GM21576 (cell line): ENCODE measurements around the gene NKAIN2.
A peak's percentile ranks its signal among the peaks of the same experiment; 100 is the strongest.
"Not testable (repeated sequence)": the region's sequence is repeated elsewhere in the genome, so short reads cannot be mapped to it uniquely, and the experiment has no call there.

Source experiments
- ATAC-seq: cut with Tn5 transposase; IDR thresholded peaks from one replicate; pipeline ENCODE4 v1.9.1; 2021; ENCODE audit warnings: mild to moderate bottlenecking, moderate library complexity; ENCODE audit not compliant: unreplicated experiment

The NKAIN2 gene

DNA sequence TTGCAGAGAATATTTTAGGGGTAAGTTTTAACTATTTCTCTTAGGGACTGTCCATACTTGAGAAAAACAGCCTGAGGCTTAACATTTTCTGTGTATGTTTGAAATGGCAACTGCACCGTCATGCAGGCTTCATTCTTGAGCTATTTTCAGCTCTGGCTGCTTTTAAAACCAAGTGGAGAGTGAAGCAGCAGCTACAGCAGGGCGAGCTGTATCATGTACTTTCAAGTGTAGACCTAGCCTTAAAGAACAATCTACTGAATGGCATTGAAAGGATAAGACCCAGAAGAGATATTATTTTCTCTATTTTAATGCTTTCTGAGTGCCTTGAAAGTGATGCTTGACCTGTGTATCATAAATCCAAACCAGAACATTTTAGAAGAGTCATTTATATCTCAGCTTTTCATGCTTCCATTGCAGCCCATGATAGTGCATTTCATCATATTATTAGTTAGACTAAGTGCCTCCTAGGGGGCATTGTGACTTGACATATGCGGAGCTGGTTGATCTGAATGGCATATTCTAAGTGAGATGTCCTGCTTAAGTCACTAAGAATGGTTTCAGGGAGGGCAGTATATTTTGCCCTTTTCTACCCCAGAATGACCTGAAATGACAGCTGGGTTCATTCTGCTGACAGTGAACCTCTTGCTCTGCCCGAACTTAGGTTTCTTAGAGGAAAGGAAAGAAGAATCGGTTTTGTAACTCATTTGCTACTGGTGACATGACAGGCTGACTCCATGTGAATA is 85.3 kb downstream of the NKAIN2 start:
- no peak for ATAC-seq

DNA sequence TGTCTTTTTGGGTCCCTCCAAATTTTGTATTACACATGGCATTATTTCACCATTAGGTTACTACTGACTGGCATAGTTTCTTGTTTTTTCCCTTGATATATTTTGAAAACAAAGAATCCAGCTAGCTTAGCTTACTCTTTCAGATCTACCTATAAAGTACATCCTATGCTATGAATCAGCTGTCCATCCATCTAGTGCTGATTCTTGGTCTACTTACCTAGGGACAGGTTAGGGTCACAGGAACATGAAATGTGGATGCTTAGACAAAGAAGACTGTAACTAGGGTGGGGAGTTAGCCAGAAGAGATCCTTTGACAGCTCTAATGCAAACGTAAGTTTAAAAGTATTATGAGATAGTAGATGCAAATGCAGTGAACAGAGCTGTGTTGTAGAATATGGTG is 91.7 kb downstream of the NKAIN2 start:
- ATAC-seq, result no peak

DNA sequence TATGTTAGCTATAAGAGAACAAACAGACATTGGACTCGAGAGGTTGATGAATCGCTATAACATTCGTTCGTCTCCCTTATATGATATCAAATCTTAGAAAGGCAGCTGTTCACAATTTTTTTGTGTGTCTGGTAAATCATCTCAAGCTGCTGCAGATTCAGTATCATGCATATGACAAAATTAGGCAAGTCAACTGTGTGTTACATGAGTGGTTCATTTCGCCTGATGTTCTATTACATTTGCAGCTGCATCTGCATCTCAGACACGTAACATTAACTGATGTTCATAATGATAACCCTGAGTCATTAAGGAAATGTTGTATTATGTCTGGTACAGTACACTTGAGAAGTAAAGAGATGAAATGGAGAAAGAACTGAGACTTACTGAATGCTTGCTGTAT is 92.1 kb downstream of the NKAIN2 start:
- ATAC-seq, result no peak

DNA sequence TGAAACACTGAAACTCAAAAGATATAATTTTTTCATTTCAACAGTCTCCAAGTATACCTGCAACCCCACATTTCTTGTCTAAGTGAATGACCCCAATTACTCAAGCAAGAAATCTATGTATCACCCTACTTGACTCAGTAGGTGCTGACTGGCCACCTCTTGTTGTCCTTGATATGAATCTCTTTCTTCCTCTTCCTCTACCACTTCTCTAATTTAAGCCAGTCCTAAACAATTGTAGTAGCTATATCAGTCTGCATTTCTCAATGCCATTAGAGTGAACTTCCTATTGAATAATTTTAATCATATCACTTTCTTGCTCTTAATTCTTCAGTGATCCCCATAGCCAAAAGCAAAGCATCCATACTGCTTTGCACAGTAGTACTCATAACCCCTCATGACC is 93.2 kb downstream of the NKAIN2 start:
- no peak for ATAC-seq

DNA sequence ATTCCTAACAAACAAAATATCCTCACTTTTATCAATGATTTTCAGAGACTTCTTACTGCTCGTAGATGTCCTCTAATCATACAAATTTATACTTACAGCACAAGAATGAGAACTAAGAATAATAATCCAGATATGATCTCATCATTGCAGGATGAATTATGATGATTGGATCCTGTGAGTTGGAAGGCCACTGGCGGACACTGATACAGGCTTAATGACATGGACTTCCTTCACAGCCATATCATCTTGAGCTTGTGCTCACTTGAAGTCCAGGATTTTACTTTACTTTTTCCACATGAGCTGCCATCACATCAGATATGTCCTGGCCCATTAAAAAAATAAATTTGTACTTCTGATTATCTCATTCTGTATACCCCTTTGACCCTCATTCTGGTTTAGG is 94.3 kb downstream of the NKAIN2 start:
- no peak for ATAC-seq

DNA sequence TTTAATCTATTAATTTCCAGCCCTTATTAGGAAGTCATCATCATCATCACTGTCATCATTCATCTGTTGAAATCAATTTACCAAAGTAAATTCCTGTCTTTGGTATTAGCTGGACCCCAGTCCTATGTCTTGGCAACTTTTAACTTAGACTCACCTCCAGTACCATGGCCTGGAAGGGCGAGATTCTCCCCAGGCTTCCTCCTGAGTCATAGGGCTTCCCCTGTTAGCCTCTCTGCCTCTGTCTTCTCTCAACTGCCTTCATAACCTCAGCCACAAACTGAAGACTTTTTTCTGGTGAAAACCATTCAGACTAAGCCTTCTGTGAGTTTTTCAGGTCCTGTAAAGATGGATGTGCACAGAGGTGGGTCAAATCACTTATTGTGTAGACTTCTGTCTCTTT is 95.0 kb downstream of the NKAIN2 start:
- no peak for ATAC-seq

DNA sequence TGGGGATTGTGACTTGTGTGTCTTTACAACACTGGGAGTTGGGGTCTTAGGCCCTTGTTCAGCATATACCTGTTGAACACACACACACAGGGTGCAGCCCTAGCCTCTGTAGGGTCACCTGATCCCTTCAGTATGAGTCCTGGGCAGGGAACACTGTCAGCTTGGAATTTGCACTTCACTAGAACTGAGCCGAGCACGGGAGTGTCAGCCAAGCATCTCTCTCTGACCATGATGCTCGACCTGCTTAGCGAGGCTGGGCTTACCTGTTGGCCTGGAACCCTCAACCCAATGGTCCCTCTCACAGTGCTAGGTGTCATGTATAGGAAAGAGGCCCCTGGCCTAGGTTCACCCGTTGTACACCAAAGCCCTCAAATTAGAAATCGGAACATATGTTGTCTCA is 96.1 kb downstream of the NKAIN2 start:
- no peak for ATAC-seq

DNA sequence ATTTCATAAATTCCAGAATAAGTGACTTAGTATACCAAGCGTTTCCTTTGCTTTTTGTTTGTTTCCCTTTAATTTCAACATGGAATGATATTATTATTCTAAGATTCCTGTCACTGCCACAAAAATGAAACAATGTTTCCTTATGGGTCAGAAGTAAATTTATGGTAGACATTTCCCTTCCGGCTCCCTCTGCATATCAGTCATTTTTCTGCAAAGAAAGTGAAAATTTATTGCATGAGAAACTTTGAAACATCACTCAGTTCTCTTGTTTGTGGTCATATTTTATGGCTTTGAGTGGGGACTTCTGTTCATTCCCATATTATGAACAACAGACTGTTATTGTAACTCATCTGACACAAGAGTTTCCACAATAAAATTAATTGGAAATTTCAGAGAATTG is 97.8 kb downstream of the NKAIN2 start:
- ATAC-seq, result no peak

DNA sequence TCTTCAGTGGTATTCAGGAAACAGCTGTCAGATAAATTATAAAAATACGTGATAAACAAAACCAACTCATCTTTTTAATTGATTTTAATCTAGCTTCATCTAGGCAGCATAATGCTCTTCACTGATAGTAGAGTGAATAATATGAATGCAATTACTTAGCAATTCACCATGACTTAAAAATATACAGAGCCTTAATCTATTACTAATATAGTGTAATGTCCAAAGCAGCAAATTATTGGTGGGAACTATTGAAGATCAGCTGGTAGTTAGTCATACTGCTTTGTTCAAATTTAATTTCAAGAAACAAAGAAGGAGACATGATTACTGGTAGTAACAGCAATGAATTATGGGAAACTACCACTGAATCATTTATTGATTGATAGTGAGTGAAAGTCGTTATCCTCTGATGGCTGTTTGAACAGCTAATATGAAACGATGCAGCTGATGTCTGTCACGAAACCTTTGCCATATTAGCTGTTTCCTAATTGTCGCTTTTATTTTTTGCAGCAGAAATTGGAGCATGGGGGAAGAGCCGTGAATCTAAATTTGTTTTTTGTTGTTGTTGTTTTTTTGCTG is 99.2 kb downstream of the NKAIN2 start:
- no peak for ATAC-seq

DNA sequence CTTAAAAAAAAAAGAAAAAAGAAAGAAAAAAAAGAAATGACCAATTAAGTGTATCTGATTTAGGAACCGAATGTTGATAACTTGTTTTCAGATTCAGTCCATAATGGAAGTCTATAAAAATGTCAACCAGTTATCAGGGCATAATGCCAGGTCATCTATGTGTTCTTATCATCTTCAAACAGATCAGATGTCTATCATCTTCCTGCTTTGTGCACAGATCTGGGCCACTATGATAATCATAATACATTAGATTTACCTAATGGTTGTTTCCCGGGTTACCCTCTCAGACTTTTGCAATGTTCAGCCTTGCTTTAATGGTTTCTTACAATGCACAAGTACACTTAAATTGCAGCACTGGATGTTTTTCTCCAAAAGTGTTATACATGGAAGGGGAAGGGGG is 100.6 kb downstream of the NKAIN2 start:
- ATAC-seq, result no peak

DNA sequence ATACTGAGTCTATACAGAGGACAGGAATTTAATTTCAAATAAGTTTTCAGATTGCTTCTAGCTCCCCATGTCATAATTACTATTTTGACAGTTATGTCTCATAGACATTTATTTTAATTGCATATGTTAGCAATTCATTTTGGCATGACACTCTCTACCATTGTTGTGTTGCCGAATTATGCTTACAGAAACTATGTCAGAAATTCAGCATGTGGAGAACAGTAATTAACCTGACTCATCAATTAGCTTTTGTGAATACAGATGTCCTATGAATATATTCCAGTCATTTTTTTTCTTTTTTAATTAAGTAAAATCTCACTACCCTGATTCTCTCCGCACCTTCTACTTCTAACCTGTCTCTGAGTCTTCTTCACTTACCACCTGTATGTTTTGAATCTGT is 105.1 kb downstream of the NKAIN2 start:
- ATAC-seq, result no peak

DNA sequence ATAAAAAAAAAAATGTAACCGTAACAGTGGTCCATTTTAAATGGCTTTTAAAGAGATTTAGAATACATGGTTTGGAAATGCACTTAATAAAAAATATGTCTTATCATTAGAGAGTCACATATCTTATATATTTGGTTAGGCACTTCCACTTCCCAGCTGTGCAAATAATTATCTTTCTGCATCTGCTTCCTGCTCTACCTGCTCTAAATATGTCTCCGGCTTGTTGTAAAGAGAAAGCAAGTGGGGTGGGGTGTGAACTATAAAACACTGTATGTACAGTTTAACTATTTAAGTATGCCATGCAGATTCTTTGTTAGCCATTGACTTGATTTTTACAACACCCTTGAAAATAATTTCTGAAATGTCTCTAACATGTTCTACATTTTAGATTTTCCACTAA is 106.3 kb downstream of the NKAIN2 start:
- no peak for ATAC-seq

DNA sequence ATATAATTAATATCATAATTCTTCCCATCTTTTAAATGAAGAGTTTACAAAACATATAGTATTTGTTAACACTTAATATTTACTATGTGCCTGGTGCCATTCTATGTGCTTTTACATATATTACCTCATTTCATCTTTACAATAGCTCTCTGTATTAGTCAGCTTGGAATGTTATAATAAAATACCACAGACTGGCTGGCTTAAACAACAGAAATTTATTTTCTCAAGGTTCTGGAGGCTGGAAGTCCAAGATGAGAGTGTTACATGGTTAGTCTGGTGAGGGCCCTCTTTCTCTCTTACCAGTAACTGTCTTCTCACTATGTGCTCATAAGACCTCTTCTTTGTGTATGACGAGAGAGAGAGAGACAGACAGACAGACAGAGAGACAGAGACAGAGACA is 110.2 kb downstream of the NKAIN2 start:
- ATAC-seq, result no peak

DNA sequence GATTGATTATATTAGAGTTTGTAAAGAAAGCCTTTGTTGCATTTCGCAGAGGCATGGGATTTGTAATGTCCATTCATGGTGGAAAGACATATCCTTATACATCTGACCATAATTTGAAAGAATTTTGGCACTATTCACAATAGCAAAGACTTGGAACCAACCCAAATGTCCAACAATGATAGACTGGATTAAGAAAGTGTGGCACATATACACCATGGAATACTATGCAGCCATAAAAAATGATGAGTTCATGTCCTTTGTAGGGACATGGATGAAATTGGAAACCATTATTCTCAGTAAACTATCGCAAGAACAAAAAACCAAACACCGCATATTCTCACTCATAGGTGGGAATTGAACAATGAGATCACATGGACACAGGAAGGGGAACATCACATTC is 119.7 kb downstream of the NKAIN2 start:
- ATAC-seq, result not testable (repeated sequence)

DNA sequence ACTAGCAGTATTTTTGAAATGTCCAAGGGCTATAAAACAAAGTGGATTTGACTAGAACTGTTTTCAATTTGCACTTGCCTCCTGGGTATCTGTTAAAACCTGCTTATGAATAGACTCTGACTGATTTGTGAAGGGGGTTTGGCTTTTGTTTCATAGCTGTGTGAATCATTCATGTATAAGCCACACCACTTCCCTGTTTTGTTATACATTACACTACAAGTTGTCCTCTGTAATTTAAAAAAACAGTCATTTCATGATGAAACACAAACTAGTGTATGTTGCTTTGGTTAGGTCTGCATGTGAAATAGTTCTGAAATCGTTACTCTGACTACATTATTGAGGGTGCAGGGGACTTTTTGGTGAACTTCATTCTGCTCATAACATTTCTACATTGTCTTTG is 121.7 kb downstream of the NKAIN2 start:
- ATAC-seq, result peak; percentile 68

DNA sequence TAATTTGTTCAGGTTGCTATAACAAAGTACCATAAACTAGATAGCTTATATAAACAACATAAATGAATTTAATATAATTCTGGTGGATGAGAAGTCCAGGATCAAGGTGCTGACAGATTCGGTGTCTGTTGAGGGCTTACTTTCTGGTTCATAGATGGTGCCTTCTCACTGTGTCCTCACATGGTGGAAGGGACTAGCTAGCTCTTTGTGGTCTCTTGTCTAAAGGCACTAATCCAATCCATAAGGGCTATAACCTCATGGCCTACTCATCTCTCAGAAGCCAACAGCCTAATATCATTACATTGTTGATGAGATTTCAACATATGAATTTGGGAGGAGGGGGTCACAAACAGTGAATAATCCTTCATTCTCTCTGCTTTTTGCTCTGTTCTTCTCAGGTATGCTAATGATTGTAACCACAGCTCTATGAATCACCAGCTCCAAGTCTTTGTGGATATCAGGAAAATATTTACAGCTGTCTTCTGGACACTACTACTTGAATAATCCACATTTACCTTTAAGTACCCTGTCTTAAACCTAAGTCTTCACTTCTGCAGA is 122.3 kb downstream of the NKAIN2 start:
- no peak for ATAC-seq

DNA sequence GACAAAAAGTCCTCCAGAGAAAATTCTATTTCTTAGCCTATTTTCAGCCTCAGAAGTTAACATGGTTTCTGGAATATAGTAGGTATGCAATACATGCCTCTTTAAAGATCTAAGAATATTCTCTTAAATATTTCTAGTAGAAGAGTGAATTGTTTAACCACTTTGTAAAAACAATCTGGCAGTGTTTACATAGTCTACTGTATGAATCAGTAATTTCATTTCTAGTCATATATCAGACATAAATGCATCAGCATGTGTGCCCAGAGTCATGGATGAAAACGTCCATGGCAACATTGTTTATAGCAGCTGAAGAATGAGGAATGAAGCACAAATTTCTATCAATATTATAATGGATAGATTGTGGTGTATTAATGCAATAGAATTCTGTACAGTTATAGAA is 124.9 kb downstream of the NKAIN2 start:
- no peak for ATAC-seq

DNA sequence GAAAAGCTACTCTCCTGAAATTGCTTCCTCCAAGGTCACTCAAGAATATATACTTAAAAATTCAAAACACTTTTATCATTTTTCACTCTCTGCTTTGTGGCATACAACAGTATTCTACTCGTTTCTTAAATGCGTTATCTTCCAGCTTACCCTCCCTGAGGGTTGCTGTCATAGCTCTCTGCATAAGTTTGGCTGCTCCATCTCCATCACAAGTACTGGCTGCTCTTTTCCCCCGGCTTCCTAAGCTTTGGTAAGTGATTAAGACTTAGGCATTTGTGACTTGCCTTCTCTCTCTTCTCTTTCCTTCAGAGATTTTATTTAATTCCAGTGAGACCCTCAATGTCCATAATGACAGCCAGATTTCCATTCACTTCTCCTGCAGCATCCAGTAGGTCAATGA is 128.3 kb downstream of the NKAIN2 start:
- ATAC-seq, result no peak

DNA sequence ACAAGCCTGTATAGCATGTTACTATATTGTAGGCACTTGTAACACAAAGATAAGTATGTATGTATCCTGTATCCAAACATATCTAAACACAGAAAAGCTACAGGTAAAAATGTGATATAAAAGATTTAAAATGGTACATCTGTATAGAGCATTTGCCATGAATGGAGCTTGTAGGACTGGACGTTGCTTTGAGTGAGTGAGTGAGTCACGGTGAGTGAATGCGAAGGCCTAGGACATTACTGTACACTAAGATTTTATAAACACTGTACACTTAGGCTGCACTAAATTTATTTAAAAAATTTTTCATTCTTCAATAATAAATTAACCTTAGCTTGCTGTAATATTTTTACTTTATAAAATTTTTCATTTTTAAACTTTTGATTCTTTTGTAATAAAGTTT is 136.9 kb downstream of the NKAIN2 start:
- ATAC-seq, result no peak

DNA sequence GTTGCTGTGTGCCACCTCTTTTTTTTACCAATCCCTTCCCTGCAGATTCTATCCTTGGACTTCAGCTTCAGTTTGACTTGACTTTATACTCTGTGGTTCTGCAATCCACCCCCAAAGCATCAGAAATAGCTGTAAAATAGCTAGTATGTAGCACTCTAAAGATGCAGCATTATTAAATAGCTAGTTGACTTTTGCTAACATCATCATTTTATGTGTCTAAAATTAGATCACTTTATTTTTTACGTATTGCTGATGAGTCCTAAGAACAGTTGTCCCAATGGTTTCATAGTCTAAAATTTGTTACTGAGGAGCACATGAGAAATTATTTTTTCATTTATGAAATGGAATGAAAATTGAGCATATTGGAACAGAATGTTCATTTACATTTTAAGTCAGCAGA is 138.2 kb downstream of the NKAIN2 start:
- ATAC-seq, result no peak

DNA sequence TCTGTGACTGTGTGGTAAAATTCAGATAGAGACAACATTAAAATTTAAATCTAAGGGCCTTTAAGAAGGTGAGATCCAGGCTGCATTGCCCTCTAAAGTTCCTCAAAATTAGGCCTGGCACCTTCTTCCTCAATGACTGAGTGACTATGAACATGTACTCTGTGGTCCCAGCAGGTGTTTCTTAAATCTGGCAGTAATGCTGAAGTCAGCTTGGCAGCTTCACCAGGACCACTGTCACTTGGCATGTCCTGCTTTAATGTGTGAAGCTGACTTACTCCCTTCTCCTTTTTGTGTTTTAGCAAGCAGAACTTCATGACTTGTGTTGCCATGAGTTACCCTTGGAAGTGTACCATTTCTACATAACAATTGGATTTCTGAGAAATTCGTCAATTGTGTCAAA is 141.7 kb downstream of the NKAIN2 start:
- no peak for ATAC-seq

DNA sequence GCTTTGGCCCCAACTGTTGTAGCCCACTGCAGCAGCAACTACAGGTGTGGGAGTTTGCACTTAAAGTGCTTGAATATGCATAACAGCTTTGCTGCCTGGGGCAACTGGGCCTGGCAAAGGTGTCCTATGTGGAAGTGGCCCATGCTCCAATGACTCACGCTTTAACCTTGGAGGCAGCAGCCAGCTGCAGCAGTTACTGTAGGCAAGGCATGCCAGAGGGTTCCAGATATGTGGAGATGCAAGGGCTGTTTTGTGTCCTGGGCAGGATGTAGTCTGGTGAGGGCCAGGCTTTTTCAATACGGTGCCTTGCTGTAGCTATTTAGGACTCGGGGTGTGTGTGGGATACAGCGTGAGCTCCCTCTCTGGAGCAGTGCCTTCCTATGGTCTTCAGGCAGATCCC is 150.3 kb downstream of the NKAIN2 start:
- ATAC-seq, result no peak
